Mammary epithelial cell (primary cell): ENCODE measurements around the gene CNOT9.

Source experiments
- CTCF ChIP-seq, 2 donors: IDR thresholded peaks in 1 of 2; conservative IDR thresholded peaks in 1 of 2; 2 replicates each; pipeline ENCODE4 v1.5.1; 2011 to 2012; ENCODE audit warnings: inconsistent platforms in 2 of 2, low read length in 2 of 2, mild to moderate bottlenecking in 2 of 2, control low read depth in 1 of 2, low read depth in 1 of 2; ENCODE audit not compliant: insufficient read depth in 1 of 2; ENCODE audit errors: extremely low read depth in 1 of 2
- EZH2 ChIP-seq: IDR thresholded peaks from 2 replicates; pipeline ENCODE4 v1.6.1; 2012; ENCODE audit warnings: low read length, inconsistent platforms, borderline replicate concordance

GRCh38 chr2:218626369-218626768 is 57.7 kb downstream of the CNOT9 start:
- TF ChIP-seq CTCF (conservative IDR thresholded peaks at IDR 0.05 in 1 of 2, IDR thresholded peaks at IDR 0.05 in 1 of 2; ENCODE audit: extremely low read depth in 1 of 2, insufficient read depth in 1 of 2, low read depth in 1 of 2, low read length in 2 of 2), result no peak
- no peak for TF ChIP-seq EZH2
